K562 (cell line): ENCODE results near the gene SOX8. TPM values are rescaled to one million over a fixed set of nuclear protein-coding genes. Genes with fewer than 3 reads are reported as not detected.

ENCODE experiments used
- ATAC-seq: fragments of 200-7000 bp; cut with Tn5 transposase; 3 replicates; pipeline ENCODE4 v1.9.1; 2020; ENCODE audit warnings: moderate library complexity
- BruUV-seq: library from RNA; stranded (reverse); fragments of 400-500 nt; replicated peaks from 2 replicates; lab custom pipeline; 2021; lab: Mats Ljungman, UMichigan
- CTCF ChIA-PET: fragments of 300-600 bp; formaldehyde crosslinking; extraction: SDS; loops from one replicate; lab custom pipeline; 2021; ENCODE audit warnings: low intra/inter-chr PET ratio; lab: Yijun Ruan, JAX
- POLR2A ChIA-PET: fragments of 300-600, 350-650 bp; sonication (Branson Sonifier 250); formaldehyde crosslinking; extraction: SDS; loops from one replicate; lab custom pipeline; 2021; ENCODE audit warnings: antibody characterized with exemption, inconsistent platforms; lab: Yijun Ruan, JAX
- DNase-seq, 4 experiments: peaks; one replicate each; pipeline versions ENCODE4 v3.0.0 to v3.0.0-alpha.2; 2011 to 2018; ENCODE audit warnings: low spot score in 3 of 4, mixed read lengths in 3 of 4; ENCODE audit errors: extremely low read depth in 1 of 4
- FAIRE-seq: peaks from 2 replicates; lab custom pipeline; 2011; peaks lifted over from hg19 to GRCh38; lab: Jason Lieb, UNC
- H2AFZ ChIP-seq: 2 replicates; pipeline ENCODE4 v1.6.0; 2011; ENCODE audit warnings: low read depth, low read length, control low read depth, inconsistent platforms
- H3K27ac ChIP-seq: fragments of 200-600 bp; 3 replicates; pipeline ENCODE4 v1.8.0; 2011; ENCODE audit warnings: low read depth, mild to moderate bottlenecking, control low read depth, inconsistent platforms, low read length, moderate library complexity, mixed read lengths; ENCODE audit errors: extremely low read depth
- H3K27me3 ChIP-seq, 2 experiments: fragments of 300-600 bp in 1 of 2; 2 replicates in 1 of 2; 3 replicates in 1 of 2; pipeline versions ENCODE4 v1.6.0 to v1.8.0; 2011; ENCODE audit warnings: inconsistent platforms in 2 of 2, low read length in 2 of 2, mild to moderate bottlenecking in 1 of 2, mixed read lengths in 1 of 2, moderate library complexity in 1 of 2; ENCODE audit not compliant: control insufficient read depth in 2 of 2, insufficient read depth in 2 of 2
- H3K36me3 ChIP-seq: fragments of 300-600 bp; 3 replicates; pipeline ENCODE4 v1.8.0; 2011; ENCODE audit warnings: mild to moderate bottlenecking, low read length, inconsistent platforms; ENCODE audit not compliant: control insufficient read depth, insufficient read depth
- H3K4me1 ChIP-seq, 2 experiments: fragments of 200-600 bp in 1 of 2; replicated peaks in 1 of 2; 2 replicates in 1 of 2; 3 replicates in 1 of 2; pipeline versions ENCODE4 v1.5.1 to v1.8.0; 2011; ENCODE audit warnings: inconsistent platforms in 2 of 2, low read length in 2 of 2, mild to moderate bottlenecking in 1 of 2, mixed read lengths in 1 of 2, moderate library complexity in 1 of 2; ENCODE audit not compliant: control insufficient read depth in 2 of 2, insufficient read depth in 2 of 2
- H3K4me2 ChIP-seq: 2 replicates; pipeline ENCODE4 v1.6.1; 2011; ENCODE audit warnings: low read length, control low read depth, inconsistent platforms, mixed read lengths; ENCODE audit not compliant: insufficient read depth
- H3K4me3 ChIP-seq: fragments of 200-600 bp; sonication (generic), shearing (Covaris generic); 2 replicates; pipeline ENCODE4 v1.5.1; 2016; ENCODE audit warnings: control low read depth, inconsistent platforms
- H3K79me2 ChIP-seq: fragments of 200-600 bp; 3 replicates; pipeline ENCODE4 v1.8.0; 2011; ENCODE audit warnings: low read length, inconsistent platforms; ENCODE audit not compliant: control insufficient read depth, insufficient read depth
- H3K9ac ChIP-seq, 2 experiments: 2 replicates each; pipeline versions ENCODE4 v1.6.0 to v1.6.1; 2011; ENCODE audit warnings: low read depth in 2 of 2, low read length in 2 of 2, control low read depth in 1 of 2, inconsistent platforms in 1 of 2, mild to moderate bottlenecking in 1 of 2, mixed read lengths in 1 of 2; ENCODE audit not compliant: insufficient read depth in 1 of 2
- H3K9me1 ChIP-seq: one replicate; pipeline ENCODE4 v1.6.0; 2011; ENCODE audit warnings: inconsistent platforms, mild to moderate bottlenecking, low read length, moderate library complexity; ENCODE audit not compliant: control insufficient read depth, insufficient read depth
- H3K9me3 ChIP-seq: replicated peaks from 2 replicates; pipeline ENCODE4 v1.5.1; 2011; ENCODE audit warnings: low read depth, low read length, inconsistent platforms; ENCODE audit not compliant: control insufficient read depth, insufficient read depth
- H4K20me1 ChIP-seq: replicated peaks from 2 replicates; pipeline ENCODE4 v1.6.1; 2011; ENCODE audit warnings: low read length, inconsistent platforms, mixed read lengths; ENCODE audit not compliant: control insufficient read depth, insufficient read depth
- BHLHE40 ChIP-seq: IDR thresholded peaks from 2 replicates; pipeline ENCODE4 v1.6.1; 2011; ENCODE audit warnings: low read length, improper control_type of control experiment
- ESRRA ChIP-seq: fragments of 450-650 bp; IDR thresholded peaks from 2 replicates; pipeline ENCODE4 v1.6.1; 2014; ENCODE audit warnings: low read depth, mild to moderate bottlenecking, moderate library complexity, borderline replicate concordance
- GABPB1 ChIP-seq: sonication (generic); formaldehyde crosslinking; IDR thresholded peaks from 2 replicates; pipeline ENCODE4 v1.8.0; 2022; ENCODE audit warnings: mild to moderate bottlenecking, missing genetic modification reagents
- L3MBTL2 ChIP-seq: fragments of 450-650 bp; IDR thresholded peaks from 2 replicates; pipeline ENCODE4 v1.6.1; 2016; ENCODE audit warnings: mild to moderate bottlenecking, moderate library complexity
- MAFF ChIP-seq: IDR thresholded peaks from 2 replicates; pipeline ENCODE4 v1.6.1; 2012; ENCODE audit warnings: low read length, improper control_type of control experiment
- MCM7 ChIP-seq, 2 experiments: fragments of 450-650 bp; IDR thresholded peaks; 2 replicates each; pipeline ENCODE4 v1.6.1; 2016 to 2018
- RBM15 ChIP-seq: fragments of 200-400 bp; formaldehyde crosslinking; IDR thresholded peaks from 2 replicates; pipeline ENCODE4 v1.6.1; 2018; ENCODE audit warnings: mild to moderate bottlenecking, low read length, moderate library complexity; ENCODE audit not compliant: insufficient read depth
- RFX1 ChIP-seq: fragments of 450-650 bp; IDR thresholded peaks from 2 replicates; pipeline ENCODE4 v1.6.1; 2016; ENCODE audit warnings: mild to moderate bottlenecking, moderate library complexity
- ZFPM2 ChIP-seq: fragments of 250-450 bp; sonication (Bioruptor Pico); IDR thresholded peaks from 2 replicates; pipeline ENCODE4 v1.5.1; 2022; ENCODE audit warnings: mild to moderate bottlenecking
- ZNF561 ChIP-seq: fragments of 450-650 bp; formaldehyde crosslinking; conservative IDR thresholded peaks from 2 replicates; pipeline ENCODE4 v1.4.0; 2020; ENCODE audit warnings: mild to moderate bottlenecking, moderate library complexity
- WGBS: fragments of 100-300 bp; shearing (Covaris generic); methylation state at CpG from one replicate; pipeline ENCODE4 v1.1.6; 2016; ENCODE audit warnings: low coverage, mixed read lengths; ENCODE audit not compliant: insufficient coverage; ENCODE audit errors: missing lambda C conversion rate; 5-methylcytosine and 5-hydroxymethylcytosine counted together
- in situ Hi-C: fragments of 300-500 bp; cut with MboI; formaldehyde crosslinking; loops from 4 replicates; pipeline ENCODE4 v1.15.0; 2018; ENCODE audit warnings: inconsistent platforms, mixed read lengths
- intact Hi-C: fragments of 100-400 bp; cut with micrococcal nuclease; formaldehyde crosslinking; loops from 2 replicates; pipeline ENCODE4 v1.14.2; 2022
- polyA plus RNA-seq, 8 experiments: library from polyadenylated mRNA; depleted of rRNA in 4 of 8; stranded (reverse) in 5 of 8; unstranded in 3 of 8; fragments of >200 nt; fragmentation: Nextera tagmentation in 2 of 8; fragmentation: Illumina TruSeq in 1 of 8; extraction: Ambion mirVana in 2 of 8; extraction: Trizol in 1 of 8; gene quantifications; 2 replicates each; pipeline versions ENCODE4 v1.2.1 to v1.2.3, GENCODE V29; 2011 to 2014; ENCODE audit warnings: inconsistent platforms in 1 of 8, missing spikeins in 1 of 8
- total RNA-seq, 7 experiments: library from RNA; depleted of rRNA in 6 of 7; stranded (reverse); fragments of >200 nt in 6 of 7; fragmentation: Illumina TruSeq in 2 of 7; extraction: Trizol in 2 of 7; gene quantifications; 2 replicates each; pipeline versions ENCODE4 v1.2.1 to v1.2.3, GENCODE V29; 2011 to 2021; ENCODE audit warnings: low replicate concordance in 1 of 7
- TF ChIP-seq, protein P1 (sequence below): fragments of 450-650 bp; IDR thresholded peaks from 2 replicates; pipeline ENCODE4 v1.6.1; 2016; ENCODE audit warnings: mild to moderate bottlenecking
- TF ChIP-seq, protein P2 (sequence below): fragments of 250-450 bp; sonication (Bioruptor Pico); IDR thresholded peaks from 2 replicates; pipeline ENCODE4 v1.4.0; 2020
- TF ChIP-seq, protein P3 (sequence below): sonication (generic); formaldehyde crosslinking; IDR thresholded peaks from 2 replicates; pipeline ENCODE4 v1.8.0; 2022; ENCODE audit warnings: mild to moderate bottlenecking, missing genetic modification reagents

Gene SOX8
- total and polyA plus RNA-seq, 9 of the 15 experiments (the other 6 are each of a cell fraction or from before 2014, with no cell fraction given), result 0.07 to 0.15 (median 0.15) TPM; not detected in 6

DNA sequence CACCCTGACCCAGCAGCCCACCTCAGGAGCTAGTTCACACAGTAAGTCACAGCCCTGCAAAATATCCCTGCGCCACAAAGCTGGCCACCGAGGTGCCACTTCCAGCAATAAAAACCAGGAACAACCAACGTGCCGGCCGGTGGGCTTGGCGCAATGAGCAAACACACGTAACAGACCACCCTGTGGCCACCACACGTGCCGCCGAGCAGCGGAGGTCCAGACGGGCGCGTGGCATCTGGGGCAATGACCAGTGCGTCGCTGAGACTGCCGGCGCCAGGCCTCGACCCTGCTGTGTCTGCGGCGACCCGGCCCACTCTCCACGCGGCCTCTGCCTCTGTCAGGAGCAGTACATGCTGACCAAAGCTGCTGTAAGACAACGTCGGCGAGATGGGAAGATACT lies 42.3 kb upstream of the SOX8 start:
- no peak overlapping the region for H3K4me3 ChIP-seq
- ChIA-PET CTCF (no interaction called here), POLR2A (interaction anchor here (0.6 kb wide), 1 partner anchor 41 kb away, joined by 3 read pairs; no protein-coding TSS in a partner anchor)
- H3K27ac ChIP-seq, result no peak overlapping the region
- DNase-seq (no peak), ATAC-seq (no peak), FAIRE-seq (no peak)
- H3K9me1 ChIP-seq, result no peaks in the 10 kb centered on the region
- WGBS, result 6% methylated on average over 27 of the region's 27 CpGs
- H3K79me2 ChIP-seq, result no peaks in the 10 kb centered on the region
- H2AFZ ChIP-seq, result no peak overlapping the region
- peaks cover 4% of the 10 kb centered on the region for H4K20me1 ChIP-seq
- H3K4me1 ChIP-seq, result peaks cover 0 to 13% of the 10 kb centered on the region in 2 experiments; a peak in 1 of 5 replicates
- in situ Hi-C loops, result no loop called here
- H3K4me2 ChIP-seq, result no peak overlapping the region
- H3K9me3 ChIP-seq, result no peaks in the 10 kb centered on the region
- H3K9ac ChIP-seq, result no peak overlapping the region
- no peaks in the 10 kb centered on the region for H3K36me3 ChIP-seq
- H3K27me3 ChIP-seq, result peaks cover 65 to 70% of the 10 kb centered on the region in 2 experiments
- BruUV-seq, result no TSS peak
- TF ChIP-seq ZFPM2 (CRISPR knock-in tag) (no peak), ZNF561 (no peak)
- intact Hi-C loops, result no loop called here

DNA sequence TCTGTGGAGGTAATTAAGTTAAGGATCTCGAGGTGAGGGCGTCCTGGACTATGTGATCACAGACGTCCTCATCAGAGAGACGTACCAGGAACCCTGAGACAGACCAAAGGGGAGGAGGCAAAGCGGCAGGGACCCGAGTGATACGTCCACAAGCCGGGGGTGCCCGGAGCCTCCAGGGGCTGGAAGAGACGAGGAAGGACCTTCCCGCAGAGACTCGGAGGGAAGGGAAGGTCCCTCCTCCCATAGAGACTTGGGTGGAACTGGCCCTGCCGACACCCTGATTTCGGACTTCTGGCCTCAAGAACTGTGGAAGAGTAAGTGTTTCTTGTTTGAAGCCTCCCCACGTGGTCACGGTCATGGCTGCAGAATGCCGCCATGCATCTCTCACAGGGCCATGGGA lies 41.6 kb upstream of the SOX8 start:
- H3K4me3 ChIP-seq, result no peak overlapping the region
- no peak overlapping the region for H2AFZ ChIP-seq
- no peak overlapping the region for H3K9ac ChIP-seq
- no peak overlapping the region for H3K27ac ChIP-seq
- ChIA-PET CTCF (no interaction called here), POLR2A (no interaction called here)
- ATAC-seq, result no peak
- 2% methylated on average over 16 of the region's 17 CpGs for WGBS
- no peak overlapping the region for H3K4me2 ChIP-seq
- H3K9me3 ChIP-seq, result no peaks in the 10 kb centered on the region
- no TSS peak for BruUV-seq
- no peak for FAIRE-seq
- no peak for DNase-seq
- intact Hi-C loops, result no loop called here
- H3K27me3 ChIP-seq, result peaks cover 63 to 69% of the 10 kb centered on the region in 2 experiments
- in situ Hi-C loops, result no loop called here
- H3K9me1 ChIP-seq, result no peaks in the 10 kb centered on the region
- H4K20me1 ChIP-seq, result peaks cover 4% of the 10 kb centered on the region
- H3K79me2 ChIP-seq, result no peaks in the 10 kb centered on the region
- no peaks in the 10 kb centered on the region for H3K36me3 ChIP-seq
- peaks cover 0 to 13% of the 10 kb centered on the region in 2 experiments; a peak in 1 of 5 replicates for H3K4me1 ChIP-seq
- no peak for TF ChIP-seq GABPB1
- TF ChIP-seq, protein P1, sequence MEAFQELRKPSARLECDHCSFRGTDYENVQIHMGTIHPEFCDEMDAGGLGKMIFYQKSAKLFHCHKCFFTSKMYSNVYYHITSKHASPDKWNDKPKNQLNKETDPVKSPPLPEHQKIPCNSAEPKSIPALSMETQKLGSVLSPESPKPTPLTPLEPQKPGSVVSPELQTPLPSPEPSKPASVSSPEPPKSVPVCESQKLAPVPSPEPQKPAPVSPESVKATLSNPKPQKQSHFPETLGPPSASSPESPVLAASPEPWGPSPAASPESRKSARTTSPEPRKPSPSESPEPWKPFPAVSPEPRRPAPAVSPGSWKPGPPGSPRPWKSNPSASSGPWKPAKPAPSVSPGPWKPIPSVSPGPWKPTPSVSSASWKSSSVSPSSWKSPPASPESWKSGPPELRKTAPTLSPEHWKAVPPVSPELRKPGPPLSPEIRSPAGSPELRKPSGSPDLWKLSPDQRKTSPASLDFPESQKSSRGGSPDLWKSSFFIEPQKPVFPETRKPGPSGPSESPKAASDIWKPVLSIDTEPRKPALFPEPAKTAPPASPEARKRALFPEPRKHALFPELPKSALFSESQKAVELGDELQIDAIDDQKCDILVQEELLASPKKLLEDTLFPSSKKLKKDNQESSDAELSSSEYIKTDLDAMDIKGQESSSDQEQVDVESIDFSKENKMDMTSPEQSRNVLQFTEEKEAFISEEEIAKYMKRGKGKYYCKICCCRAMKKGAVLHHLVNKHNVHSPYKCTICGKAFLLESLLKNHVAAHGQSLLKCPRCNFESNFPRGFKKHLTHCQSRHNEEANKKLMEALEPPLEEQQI, result no peak
- TF ChIP-seq RBM15, result no peak
- TF ChIP-seq, protein P2, sequence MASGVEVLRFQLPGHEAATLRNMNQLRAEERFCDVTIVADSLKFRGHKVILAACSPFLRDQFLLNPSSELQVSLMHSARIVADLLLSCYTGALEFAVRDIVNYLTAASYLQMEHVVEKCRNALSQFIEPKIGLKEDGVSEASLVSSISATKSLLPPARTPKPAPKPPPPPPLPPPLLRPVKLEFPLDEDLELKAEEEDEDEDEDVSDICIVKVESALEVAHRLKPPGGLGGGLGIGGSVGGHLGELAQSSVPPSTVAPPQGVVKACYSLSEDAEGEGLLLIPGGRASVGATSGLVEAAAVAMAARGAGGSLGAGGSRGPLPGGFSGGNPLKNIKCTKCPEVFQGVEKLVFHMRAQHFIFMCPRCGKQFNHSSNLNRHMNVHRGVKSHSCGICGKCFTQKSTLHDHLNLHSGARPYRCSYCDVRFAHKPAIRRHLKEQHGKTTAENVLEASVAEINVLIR (CRISPR knock-in tag), result no peak
- TF ChIP-seq MCM7 (IDR thresholded peaks at IDR 0.05), result no peak
- TF ChIP-seq MAFF, result no peak
- TF ChIP-seq ESRRA, result no peak
- no peak for TF ChIP-seq BHLHE40
- TF ChIP-seq, protein P3, sequence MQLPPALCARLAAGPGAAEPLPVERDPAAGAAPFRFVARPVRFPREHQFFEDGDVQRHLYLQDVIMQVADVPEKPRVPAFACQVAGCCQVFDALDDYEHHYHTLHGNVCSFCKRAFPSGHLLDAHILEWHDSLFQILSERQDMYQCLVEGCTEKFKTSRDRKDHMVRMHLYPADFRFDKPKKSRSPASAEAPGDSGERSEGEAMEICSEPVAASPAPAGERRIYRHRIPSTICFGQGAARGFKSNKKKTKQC, result no peak
- no peak for TF ChIP-seq RFX1
- 0 out of 2 replicates have a peak, but pooled peaks have one; percentile 22 for TF ChIP-seq L3MBTL2
